ENCODE measurements around the gene RAB1A. TPM values are rescaled to one million over a fixed set of nuclear protein-coding genes. Genes with fewer than 3 reads are reported as not detected.
A peak's percentile ranks its signal among the peaks of the same experiment; 100 is the strongest.
"Not testable (repeated sequence)": the region's sequence is repeated elsewhere in the genome, so short reads cannot be mapped to it uniquely, and the experiment has no call there.

Gene RAB1A
- total RNA-seq, 2 experiments from 2014 or later, result 60.8 to 61.3 TPM

DNA sequence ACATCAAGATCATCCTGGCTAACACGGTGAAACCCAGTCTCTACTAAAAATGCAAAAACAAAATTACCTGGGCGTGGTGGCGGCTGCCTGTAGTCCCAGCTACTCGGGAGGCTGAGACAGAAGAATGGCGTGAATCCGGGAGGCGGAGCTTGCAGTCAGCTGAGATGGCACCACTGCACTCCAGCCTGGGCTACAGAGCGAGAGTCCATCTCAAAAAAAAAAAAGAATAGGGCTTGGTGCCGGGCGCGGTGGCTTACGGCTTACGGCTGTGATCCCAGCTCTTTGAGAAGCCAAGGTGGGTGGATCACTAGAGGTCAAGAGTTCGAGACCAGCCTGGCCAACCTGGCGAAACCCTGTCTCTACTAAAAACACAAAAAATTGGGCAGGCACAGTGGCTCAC, 3.0 kb upstream of the RAB1A start:
- H3K4me3 Mint-ChIP-seq; H3K9me3 Mint-ChIP-seq; DNase-seq; H3K36me3 Mint-ChIP-seq (ENCODE audit: low read depth); intact Hi-C loops (cut with micrococcal nuclease); H3K27me3 Mint-ChIP-seq (ENCODE audit: low read depth); H3K27ac Mint-ChIP-seq: not testable (repeated sequence)
- peaks cover 11% of the 10 kb centered on the region for H3K4me1 Mint-ChIP-seq (ENCODE audit: low read depth)
- CTCF ChIA-PET, result interaction anchor here (0.6 to 2.3 kb wide), 5 partner anchors 8 to 68 kb away, joined by 3 to 8 read pairs (median 7); no protein-coding TSS in a partner anchor

DNA sequence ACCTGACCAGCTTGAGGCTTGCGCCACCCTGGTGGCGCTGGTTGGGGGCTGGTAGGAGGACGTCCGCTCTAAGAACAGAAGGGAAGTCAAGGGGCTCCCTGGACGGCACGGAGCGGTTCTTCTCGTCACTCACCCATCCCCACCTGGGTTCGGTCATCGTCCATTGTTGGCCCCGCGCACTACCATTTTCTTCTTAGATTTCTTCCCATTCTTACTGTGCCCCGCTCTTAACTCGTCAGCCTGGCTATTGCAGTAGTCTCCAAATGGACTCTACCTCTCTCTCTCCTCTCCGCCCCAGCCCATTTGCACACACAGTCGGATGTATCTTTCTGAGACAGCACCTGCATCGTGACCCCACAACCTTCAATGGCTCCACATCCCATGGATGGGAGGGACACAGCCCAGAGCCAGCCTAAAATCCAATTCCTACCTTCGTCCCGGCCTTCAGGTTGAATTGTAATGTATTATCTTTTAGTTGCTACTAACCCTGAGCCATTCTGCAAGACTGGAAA, 814 bp upstream of the RAB1A start:
- Mint-ChIP-seq H3K27me3 (ENCODE audit: low read depth) (no peaks in the 10 kb centered on the region), H3K36me3 (ENCODE audit: low read depth) (peaks cover 2% of the 10 kb centered on the region), H3K4me1 (ENCODE audit: low read depth) (peaks cover 28% of the 10 kb centered on the region), H3K4me3 (peak overlapping the region; percentile 95), H3K27ac (peak overlapping the region; percentile 48), H3K9me3 (no peaks in the 10 kb centered on the region)
- CTCF ChIA-PET, result interaction anchor here (1.0 to 2.4 kb wide), 6 partner anchors 12 to 66 kb away, joined by 3 to 11 read pairs (median 4); no protein-coding TSS in a partner anchor
- intact Hi-C loops (cut with micrococcal nuclease), result loop anchor here (1.0 to 2.0 kb wide), 11 partner anchors 56 to 1542 kb away; partner anchors contain the start of genes ACTR2, AFTPH, MDH1 and SERTAD2
- peak; percentile 39 for DNase-seq

- intact Hi-C loops (cut with micrococcal nuclease), result loop anchor here (2.0 to 5.0 kb wide), 2 partner anchors 17 to 1287 kb away; partner anchors contain the start of gene UGP2
- DNase-seq, result peak; percentile 36
- peaks cover 41% of the 10 kb centered on the region for H3K4me1 Mint-ChIP-seq (ENCODE audit: low read depth)
- H3K4me3 Mint-ChIP-seq, result peak overlapping the region; percentile 95
- no peaks in the 10 kb centered on the region for H3K27me3 Mint-ChIP-seq (ENCODE audit: low read depth)
- H3K9me3 Mint-ChIP-seq, result no peaks in the 10 kb centered on the region
- CTCF ChIA-PET, result interaction anchor here (0.5 to 2.4 kb wide), 12 partner anchors 10 to 212 kb away, joined by 3 to 11 read pairs (median 4); no protein-coding TSS in a partner anchor
- H3K36me3 Mint-ChIP-seq (ENCODE audit: low read depth), result peaks cover 2% of the 10 kb centered on the region
- peak overlapping the region; percentile 94 for H3K27ac Mint-ChIP-seq
Observed at GRCh38 chr2:65129286-65129825, 550 bp downstream of the RAB1A start.

GRCh38 chr2:65128297-65129190, 1.4 kb downstream of the RAB1A start:
- H3K9me3 Mint-ChIP-seq, result no peaks in the 10 kb centered on the region

DNA sequence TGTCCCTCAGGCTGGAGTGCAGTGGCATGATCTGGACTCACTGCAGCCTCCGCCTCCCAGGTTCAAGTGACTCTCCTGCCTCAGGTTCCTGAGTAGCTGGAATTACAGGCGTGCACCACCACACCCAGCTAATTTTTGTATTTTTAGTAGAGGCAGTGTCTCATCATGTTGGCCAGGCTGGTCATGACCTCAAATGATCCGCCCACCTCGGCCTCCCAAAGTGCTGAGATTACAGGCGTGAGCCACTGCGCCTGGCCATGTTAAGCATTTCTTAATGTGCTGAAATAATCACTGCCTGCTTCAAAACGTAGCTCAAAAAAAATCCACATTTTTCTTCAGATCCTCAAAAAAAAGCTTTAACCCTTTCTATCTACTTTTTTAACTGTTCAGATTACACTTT, 4.4 kb downstream of the RAB1A start:
- DNase-seq; H3K27ac Mint-ChIP-seq; H3K27me3 Mint-ChIP-seq (ENCODE audit: low read depth); H3K9me3 Mint-ChIP-seq; H3K36me3 Mint-ChIP-seq (ENCODE audit: low read depth); H3K4me3 Mint-ChIP-seq: not testable (repeated sequence)
- intact Hi-C loops (cut with micrococcal nuclease), result loop anchor here (5.0 kb wide), 1 partner anchor 1283 kb away; the partner anchor contains the start of gene UGP2
- H3K4me1 Mint-ChIP-seq (ENCODE audit: low read depth), result peaks cover 62% of the 10 kb centered on the region
- CTCF ChIA-PET, result interaction anchor here (0.5 to 0.6 kb wide), 2 partner anchors 40 to 96 kb away, joined by 3 to 6 read pairs; no protein-coding TSS in a partner anchor

More at GRCh38 chr2:65128297-65129190, 1.4 kb downstream of the RAB1A start:
- Mint-ChIP-seq H3K36me3 (ENCODE audit: low read depth) (peaks cover 2% of the 10 kb centered on the region), H3K27ac (peak overlapping the region; percentile 94), H3K27me3 (ENCODE audit: low read depth) (no peaks in the 10 kb centered on the region), H3K4me1 (ENCODE audit: low read depth) (peaks cover 45% of the 10 kb centered on the region), H3K4me3 (peak overlapping the region; percentile 95)
- intact Hi-C loops (cut with micrococcal nuclease), result loop anchor here (2.0 to 5.0 kb wide), 2 partner anchors 16 to 1286 kb away; partner anchors contain the start of gene UGP2
- CTCF ChIA-PET, result interaction anchor here (0.5 to 2.4 kb wide), 5 partner anchors 41 to 87 kb away, joined by 3 to 11 read pairs (median 3); no protein-coding TSS in a partner anchor
- peak; percentile 30 for DNase-seq

- no peak overlapping the region for H3K27ac Mint-ChIP-seq
- no peak for DNase-seq
- H3K36me3 Mint-ChIP-seq (ENCODE audit: low read depth), result no peaks in the 10 kb centered on the region
- H3K4me3 Mint-ChIP-seq, result no peak overlapping the region
- H3K9me3 Mint-ChIP-seq, result no peaks in the 10 kb centered on the region
- peaks cover 64% of the 10 kb centered on the region for H3K4me1 Mint-ChIP-seq (ENCODE audit: low read depth)
- intact Hi-C loops (cut with micrococcal nuclease), result no loop called here
- CTCF ChIA-PET, result interaction anchor here (0.7 kb wide), 2 partner anchors 8 to 49 kb away, joined by 3 to 5 read pairs; no protein-coding TSS in a partner anchor
- H3K27me3 Mint-ChIP-seq (ENCODE audit: low read depth), result no peaks in the 10 kb centered on the region
Observed at GRCh38 chr2:65122313-65122712, 7.6 kb downstream of the RAB1A start.

DNA sequence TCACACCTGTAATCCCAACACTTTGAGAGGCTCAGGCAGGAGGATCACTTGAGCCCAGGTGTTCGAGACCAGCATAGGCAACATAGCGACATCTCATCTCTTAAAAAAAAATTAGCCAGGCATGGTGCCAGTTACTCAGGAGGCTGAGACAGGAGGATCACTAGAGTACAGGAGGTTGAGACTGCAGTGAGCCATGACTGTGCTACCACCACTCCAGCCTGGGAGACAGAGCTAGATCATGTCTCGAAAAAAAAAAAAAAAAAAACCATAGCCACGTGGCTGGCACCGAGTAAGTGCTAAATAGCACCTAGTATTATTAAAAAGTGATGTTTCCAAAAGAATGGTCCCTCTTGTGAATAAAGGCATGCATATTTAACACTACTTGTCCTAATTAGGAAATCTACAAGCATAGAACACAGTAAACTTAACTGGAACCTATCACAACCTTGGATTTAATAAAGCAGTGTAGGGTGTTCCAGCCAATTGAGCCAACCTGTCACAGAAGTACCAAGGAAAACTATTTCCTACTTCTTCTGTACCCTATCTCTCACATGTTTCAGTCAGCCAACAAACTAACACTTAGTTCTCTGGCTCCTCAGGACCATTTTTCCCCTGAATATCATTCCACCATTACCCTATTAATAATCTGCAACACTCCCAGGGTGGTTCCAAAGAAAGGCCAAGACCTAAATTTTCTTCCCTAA, 8.8 kb downstream of the RAB1A start:
- CTCF ChIA-PET, result no interaction called here
- Mint-ChIP-seq H3K27ac (no peak overlapping the region), H3K9me3 (no peaks in the 10 kb centered on the region), H3K27me3 (ENCODE audit: low read depth) (no peaks in the 10 kb centered on the region), H3K36me3 (ENCODE audit: low read depth) (no peaks in the 10 kb centered on the region), H3K4me3 (no peak overlapping the region), H3K4me1 (ENCODE audit: low read depth) (peaks cover 62% of the 10 kb centered on the region)
- intact Hi-C loops (cut with micrococcal nuclease), result no loop called here
- no peak for DNase-seq

GRCh38 chr2:65116645-65117044, 13.3 kb downstream of the RAB1A start:
- no peaks in the 10 kb centered on the region for H3K27me3 Mint-ChIP-seq (ENCODE audit: low read depth)
- no peaks in the 10 kb centered on the region for H3K36me3 Mint-ChIP-seq (ENCODE audit: low read depth)
- no peak overlapping the region for H3K27ac Mint-ChIP-seq
- CTCF ChIA-PET, result no interaction called here
- intact Hi-C loops (cut with micrococcal nuclease), result no loop called here
- no peak overlapping the region for H3K4me3 Mint-ChIP-seq
- DNase-seq, result no peak
- H3K9me3 Mint-ChIP-seq, result no peaks in the 10 kb centered on the region
- peaks cover 55% of the 10 kb centered on the region for H3K4me1 Mint-ChIP-seq (ENCODE audit: low read depth)

GRCh38 chr2:65114921-65115320, 15.0 kb downstream of the RAB1A start:
- Mint-ChIP-seq H3K27me3 (ENCODE audit: low read depth) (no peaks in the 10 kb centered on the region), H3K9me3 (no peaks in the 10 kb centered on the region), H3K4me1 (ENCODE audit: low read depth) (peaks cover 47% of the 10 kb centered on the region), H3K4me3 (no peak overlapping the region), H3K27ac (no peak overlapping the region), H3K36me3 (ENCODE audit: low read depth) (peaks cover 6% of the 10 kb centered on the region)
- intact Hi-C loops (cut with micrococcal nuclease), result no loop called here
- CTCF ChIA-PET, result interaction anchor here (1.2 kb wide), 1 partner anchor 50 kb away, joined by 4 read pairs; no protein-coding TSS in a partner anchor
- no peak for DNase-seq

GRCh38 chr2:65113816-65114215, 16.1 kb downstream of the RAB1A start:
- no peak overlapping the region for H3K4me3 Mint-ChIP-seq
- DNase-seq, result no peak
- peaks cover 10% of the 10 kb centered on the region for H3K36me3 Mint-ChIP-seq (ENCODE audit: low read depth)
- H3K4me1 Mint-ChIP-seq (ENCODE audit: low read depth), result peaks cover 45% of the 10 kb centered on the region
- CTCF ChIA-PET, result interaction anchor here (0.6 to 0.8 kb wide), 2 partner anchors 8 to 60 kb away, joined by 3 read pairs; no protein-coding TSS in a partner anchor
- no peaks in the 10 kb centered on the region for H3K27me3 Mint-ChIP-seq (ENCODE audit: low read depth)
- H3K27ac Mint-ChIP-seq, result no peak overlapping the region
- H3K9me3 Mint-ChIP-seq, result no peaks in the 10 kb centered on the region
- intact Hi-C loops (cut with micrococcal nuclease), result loop anchor here (2.0 kb wide), 1 partner anchor 15 kb away; no protein-coding TSS in a partner anchor

DNA sequence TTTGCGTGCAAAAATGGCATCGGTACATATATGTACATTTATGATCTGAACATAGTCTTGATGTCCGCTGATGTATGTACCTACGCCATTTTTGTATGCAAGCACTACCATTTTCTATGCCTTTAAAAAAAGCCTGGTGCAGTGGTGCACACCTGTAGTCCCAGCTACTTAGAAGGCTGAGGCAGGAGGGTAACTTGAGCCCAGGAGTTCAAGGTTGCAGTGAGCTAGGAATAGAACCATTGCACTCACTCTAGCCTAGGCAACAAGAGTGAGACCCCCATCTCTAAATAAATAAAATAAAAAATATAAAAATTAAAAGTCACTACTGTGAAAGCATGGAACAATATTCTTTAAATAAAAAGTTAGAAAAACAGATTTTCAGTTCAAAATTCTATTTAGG, 16.7 kb downstream of the RAB1A start:
- H3K27me3 Mint-ChIP-seq (ENCODE audit: low read depth), result no peaks in the 10 kb centered on the region
- no peak for DNase-seq
- H3K4me1 Mint-ChIP-seq (ENCODE audit: low read depth), result peaks cover 45% of the 10 kb centered on the region
- H3K27ac Mint-ChIP-seq, result no peak overlapping the region
- intact Hi-C loops (cut with micrococcal nuclease), result loop anchor here (2.0 kb wide), 1 partner anchor 16 kb away; no protein-coding TSS in a partner anchor
- no peaks in the 10 kb centered on the region for H3K9me3 Mint-ChIP-seq
- CTCF ChIA-PET, result interaction anchor here (0.5 kb wide), 1 partner anchor 492 kb away, joined by 5 read pairs; no protein-coding TSS in a partner anchor
- H3K36me3 Mint-ChIP-seq (ENCODE audit: low read depth), result peaks cover 10% of the 10 kb centered on the region
- H3K4me3 Mint-ChIP-seq, result no peak overlapping the region

All from activated naive CD4-positive, alpha-beta T cell treated with anti-CD3 and anti-CD28 coated beads for 36 hours (primary cell).